ENCODE data around the gene PGBD4.

PGBD4 gene

GRCh38 chr15:34101366-34102174 is at the start of gene PGBD4, which contains the start of gene EMC7:
PGBD4 (plus strand) TSS chr15:34102083; CDS start chr15:34102532, 449 bp downstream.
EMC7 (minus strand) TSS chr15:34101862; CDS start chr15:34101839, 23 bp downstream.
- Histone ChIP-seq H3K4me2 (ENCODE audit: low read depth, low read length, poor library complexity, severe bottlenecking) (peak within 1 kb of the TSS; percentile 92), H3K79me2 (ENCODE audit: insufficient read depth, low read length) (peaks cover 47% of the 10 kb centered on the region), H3K27ac (ENCODE audit: low read depth, low read length) (peak within 1 kb of the TSS; percentile 33), H3K9ac (ENCODE audit: low read length) (peak within 1 kb of the TSS; percentile 69), H3K27me3 (ENCODE audit: low read length) (no peaks in the 10 kb centered on the region), H4K20me1 (ENCODE audit: low read depth, low read length) (0 out of 2 replicates have a peak, but pooled peaks cover 3% of the 10 kb centered on the region), H2AFZ (ENCODE audit: low read depth, low read length, severe bottlenecking) (peak within 1 kb of the TSS; percentile 81), H3K9me2 (replicated peaks; ENCODE audit: insufficient read depth, low read length) (no peaks in the 10 kb centered on the region), H3F3A (ENCODE audit: insufficient read depth) (no peaks in the 10 kb centered on the region), H3K4me3 (ENCODE audit: insufficient read depth, low read length, poor library complexity, severe bottlenecking) (peak within 1 kb of the TSS; percentile 72), H3K36me3 (ENCODE audit: low read length) (peaks cover 8% of the 10 kb centered on the region), H3K9me3 (ENCODE audit: insufficient read depth, low read length) (peaks cover 19% of the 10 kb centered on the region; the same call in 1 of the 2 replicates)
- no peak for TF ChIP-seq EZH2phosphoT487 (conservative IDR thresholded peaks at IDR 0.05; ENCODE audit: low read length)
- no peak for TF ChIP-seq CTCF (IDR thresholded peaks at IDR 0.05; ENCODE audit: insufficient read depth, low read length, poor library complexity, severe bottlenecking)

GRCh38 chr15:34054081-34054707 is 47.7 kb upstream of the PGBD4 start:
- Histone ChIP-seq H3K27me3 (ENCODE audit: low read length) (no peaks in the 10 kb centered on the region), H3K36me3 (ENCODE audit: low read length) (0 out of 2 replicates have a peak, but pooled peaks cover 3% of the 10 kb centered on the region), H3K4me3 (ENCODE audit: insufficient read depth, low read length, poor library complexity, severe bottlenecking) (no peak overlapping the region), H2AFZ (ENCODE audit: low read depth, low read length, severe bottlenecking) (no peak overlapping the region), H3K4me2 (ENCODE audit: low read depth, low read length, poor library complexity, severe bottlenecking) (no peak overlapping the region), H3K27ac (ENCODE audit: low read depth, low read length) (no peak overlapping the region), H3K9me3 (ENCODE audit: insufficient read depth, low read length) (no peaks in the 10 kb centered on the region), H3F3A (ENCODE audit: insufficient read depth) (no peaks in the 10 kb centered on the region), H3K79me2 (ENCODE audit: insufficient read depth, low read length) (no peaks in the 10 kb centered on the region), H3K9ac (ENCODE audit: low read length) (no peak overlapping the region), H4K20me1 (ENCODE audit: low read depth, low read length) (no peaks in the 10 kb centered on the region), H3K9me2 (replicated peaks; ENCODE audit: insufficient read depth, low read length) (no peaks in the 10 kb centered on the region)
- no peak for TF ChIP-seq EZH2phosphoT487 (conservative IDR thresholded peaks at IDR 0.05; ENCODE audit: low read length)

GRCh38 chr15:34055868-34056595 is 45.9 kb upstream of the PGBD4 start:
- Histone ChIP-seq H4K20me1 (ENCODE audit: low read depth, low read length) (no peaks in the 10 kb centered on the region), H3F3A (ENCODE audit: insufficient read depth) (no peaks in the 10 kb centered on the region), H2AFZ (ENCODE audit: low read depth, low read length, severe bottlenecking) (no peak overlapping the region), H3K9me3 (ENCODE audit: insufficient read depth, low read length) (no peaks in the 10 kb centered on the region), H3K36me3 (ENCODE audit: low read length) (0 out of 2 replicates have a peak, but pooled peaks cover 3% of the 10 kb centered on the region), H3K9ac (ENCODE audit: low read length) (no peak overlapping the region), H3K79me2 (ENCODE audit: insufficient read depth, low read length) (no peaks in the 10 kb centered on the region), H3K27me3 (ENCODE audit: low read length) (no peaks in the 10 kb centered on the region), H3K27ac (ENCODE audit: low read depth, low read length) (no peak overlapping the region), H3K4me2 (ENCODE audit: low read depth, low read length, poor library complexity, severe bottlenecking) (no peak overlapping the region), H3K4me3 (ENCODE audit: insufficient read depth, low read length, poor library complexity, severe bottlenecking) (no peak overlapping the region), H3K9me2 (replicated peaks; ENCODE audit: insufficient read depth, low read length) (no peaks in the 10 kb centered on the region)
- TF ChIP-seq CTCF (IDR thresholded peaks at IDR 0.05; ENCODE audit: insufficient read depth, low read length, poor library complexity, severe bottlenecking) (no peak), EZH2phosphoT487 (conservative IDR thresholded peaks at IDR 0.05; ENCODE audit: low read length) (no peak)

Measured in SU-DHL-6 (cell line).